HFF-Myc (cell line): ENCODE measurements around the gene SLC2A4RG.

Source experiments
- DNase-seq: peaks from one replicate; pipeline ENCODE4 v3.0.0-alpha.2; 2011; ENCODE audit warnings: low read depth; ENCODE audit errors: extremely low read depth
- H3K4me3 ChIP-seq: replicated peaks from 2 replicates; pipeline ENCODE4 v1.5.1; 2011; ENCODE audit warnings: low read depth, mild to moderate bottlenecking, control low read depth, low read length
- CTCF ChIP-seq: IDR thresholded peaks from 2 replicates; pipeline ENCODE4 v1.5.1; 2012; ENCODE audit warnings: mild to moderate bottlenecking, low read depth, low read length, control low read depth; ENCODE audit errors: missing control alignments

SLC2A4RG gene

GRCh38 chr20:63703976-63704748 lies 35.4 kb upstream of the SLC2A4RG start:
- TF ChIP-seq CTCF, result no peak
- no peak overlapping the region for H3K4me3 ChIP-seq
- DNase-seq, result no peak

- H3K4me3 ChIP-seq, result no peak overlapping the region
- no peak for TF ChIP-seq CTCF
- DNase-seq, result no peak
Measured at GRCh38 chr20:63704749-63705117, 34.8 kb upstream of the SLC2A4RG start.

GRCh38 chr20:63705232-63706026 lies 34.1 kb upstream of the SLC2A4RG start:
- TF ChIP-seq CTCF, result no peak
- DNase-seq, result no peak

GRCh38 chr20:63706027-63706695 lies 33.4 kb upstream of the SLC2A4RG start:
- TF ChIP-seq CTCF, result no peak
- no peak for DNase-seq
- H3K4me3 ChIP-seq, result peak overlapping the region; percentile 90

More at GRCh38 chr20:63705232-63706026, 34.1 kb upstream of the SLC2A4RG start:
- H3K4me3 ChIP-seq, result no peak overlapping the region

- TF ChIP-seq CTCF, result peak; percentile 27
- H3K4me3 ChIP-seq, result peak overlapping the region; percentile 90
- no peak for DNase-seq
Measured at GRCh38 chr20:63706852-63707557, 32.6 kb upstream of the SLC2A4RG start.

GRCh38 chr20:63707558-63708300 lies 31.8 kb upstream of the SLC2A4RG start, which contains the start of the genes ARFRP1 and ZGPAT:
TSS of gene ARFRP1 (minus strand) at chr20:63707976. CDS start at chr20:63707091, 885 bp downstream.
TSS of gene ZGPAT (plus strand) at chr20:63708039. CDS start at chr20:63708581, 542 bp downstream.
- peak within 1 kb of the TSS; percentile 90 for H3K4me3 ChIP-seq
- TF ChIP-seq CTCF, result no peak
- DNase-seq, result no peak
